Keratinocyte (primary cell): Measurements from ENCODE around the gene FGF8. TPM values are rescaled to one million over a fixed set of nuclear protein-coding genes. Genes with fewer than 3 reads are reported as not detected.

Source experiments
- DNase-seq: peaks from one replicate; pipeline ENCODE4 v3.0.0-alpha.2; 2011; ENCODE audit warnings: low read depth, missing footprints, low spot score
- FAIRE-seq: peaks from 2 replicates; lab custom pipeline; 2011; peaks lifted over from hg19 to GRCh38; lab: Jason Lieb, UNC
- H2AFZ ChIP-seq: 2 replicates; pipeline ENCODE4 v1.6.0; 2012; ENCODE audit warnings: low read length, control low read depth, inconsistent platforms; ENCODE audit not compliant: control insufficient read depth
- H3K27ac ChIP-seq: 2 replicates; pipeline ENCODE4 v1.5.1; 2011; ENCODE audit warnings: low read length; ENCODE audit not compliant: control insufficient read depth, insufficient read depth
- H3K27me3 ChIP-seq: 3 replicates; pipeline ENCODE4 v1.6.0; 2011; ENCODE audit warnings: low read length; ENCODE audit not compliant: control insufficient read depth, insufficient read depth; ENCODE audit errors: extremely low read depth
- H3K36me3 ChIP-seq, 2 experiments: 2 replicates in 1 of 2; 3 replicates in 1 of 2; pipeline ENCODE4 v1.5.1; 2011; ENCODE audit warnings: low read length in 2 of 2, mild to moderate bottlenecking in 1 of 2; ENCODE audit not compliant: control insufficient read depth in 2 of 2, insufficient read depth in 2 of 2; ENCODE audit errors: extremely low read depth in 1 of 2
- H3K4me1 ChIP-seq: 3 replicates; pipeline ENCODE4 v1.5.1; 2011; ENCODE audit warnings: low read length; ENCODE audit not compliant: control insufficient read depth, insufficient read depth; ENCODE audit errors: extremely low read depth
- H3K4me2 ChIP-seq: 3 replicates; pipeline ENCODE4 v1.6.0; 2011; ENCODE audit warnings: low read depth, low read length; ENCODE audit not compliant: control insufficient read depth, insufficient read depth; ENCODE audit errors: extremely low read depth
- H3K4me3 ChIP-seq, 3 experiments: fragments of 200-600 bp in 1 of 3; sonication (generic) in 1 of 3; 2 replicates in 2 of 3; 3 replicates in 1 of 3; pipeline ENCODE4 v1.5.1; 2011 to 2016; ENCODE audit warnings: low read length in 3 of 3, mild to moderate bottlenecking in 3 of 3, control low read depth in 2 of 3, inconsistent platforms in 1 of 3, low read depth in 1 of 3, mixed read lengths in 1 of 3, mixed run types in 1 of 3, moderate library complexity in 1 of 3; ENCODE audit not compliant: control insufficient read depth in 2 of 3, insufficient read depth in 2 of 3; ENCODE audit errors: extremely low read depth in 1 of 3
- H3K79me2 ChIP-seq: 2 replicates; pipeline ENCODE4 v1.6.0; 2012; ENCODE audit warnings: low read length; ENCODE audit not compliant: control insufficient read depth, insufficient read depth
- H3K9ac ChIP-seq: 3 replicates; pipeline ENCODE4 v1.6.0; 2011; ENCODE audit warnings: low read length; ENCODE audit not compliant: control insufficient read depth, insufficient read depth; ENCODE audit errors: extremely low read depth
- H3K9me1 ChIP-seq: 3 replicates; pipeline ENCODE4 v1.6.0; 2011; ENCODE audit warnings: low read length; ENCODE audit not compliant: control insufficient read depth, insufficient read depth; ENCODE audit errors: extremely low read depth
- H3K9me3 ChIP-seq: 2 replicates; pipeline ENCODE4 v1.5.1; 2012; ENCODE audit warnings: low read depth, low read length; ENCODE audit not compliant: control insufficient read depth
- H4K20me1 ChIP-seq: 3 replicates; pipeline ENCODE4 v1.6.0; 2011; ENCODE audit warnings: low read length; ENCODE audit not compliant: control insufficient read depth, insufficient read depth; ENCODE audit errors: extremely low read depth
- EZH2 ChIP-seq: IDR thresholded peaks from one replicate; pipeline ENCODE4 v1.6.1; 2012; ENCODE audit warnings: inconsistent platforms, mild to moderate bottlenecking, low read length, moderate library complexity
- dilution Hi-C: fragments of 300-500 bp; cut with MboI; formaldehyde crosslinking; loops from one replicate; pipeline ENCODE4 v1.7.0; 2020; ENCODE audit warnings: low sequenced_read_pairs; ENCODE audit not compliant: extremely low pct_ligation_motif_present
- polyA plus RNA-seq, 5 experiments: library from polyadenylated mRNA; depleted of rRNA in 3 of 5; stranded (reverse) in 3 of 5; stranded (forward) in 1 of 5; unstranded in 1 of 5; fragments of >200 nt; gene quantifications; 1 replicate in 1 of 5; 2 replicates in 3 of 5; 3 replicates in 1 of 5; pipeline versions ENCODE4 v1.2.1 to v1.2.3, GENCODE V29; 2011 to 2012; ENCODE audit warnings: missing spikeins in 2 of 5, low read depth in 1 of 5, low replicate concordance in 1 of 5
- TF ChIP-seq, protein P1 (sequence below), 3 experiments: IDR thresholded peaks in 1 of 3; conservative IDR thresholded peaks in 1 of 3; optimal IDR thresholded peaks in 1 of 3; 2 replicates in 2 of 3; 3 replicates in 1 of 3; pipeline versions ENCODE3 to v1.5.1; 2011; ENCODE audit warnings: low read length in 3 of 3, mild to moderate bottlenecking in 3 of 3, moderate library complexity in 2 of 3, control low read depth in 1 of 3, inconsistent platforms in 1 of 3; ENCODE audit not compliant: insufficient read depth in 2 of 3; ENCODE audit errors: extremely low read depth in 1 of 3

FGF8 gene
- polyA plus RNA-seq, 1 donor (not counting 4 experiments of a cell fraction or from before 2014, with no cell fraction given): not detected

DNA sequence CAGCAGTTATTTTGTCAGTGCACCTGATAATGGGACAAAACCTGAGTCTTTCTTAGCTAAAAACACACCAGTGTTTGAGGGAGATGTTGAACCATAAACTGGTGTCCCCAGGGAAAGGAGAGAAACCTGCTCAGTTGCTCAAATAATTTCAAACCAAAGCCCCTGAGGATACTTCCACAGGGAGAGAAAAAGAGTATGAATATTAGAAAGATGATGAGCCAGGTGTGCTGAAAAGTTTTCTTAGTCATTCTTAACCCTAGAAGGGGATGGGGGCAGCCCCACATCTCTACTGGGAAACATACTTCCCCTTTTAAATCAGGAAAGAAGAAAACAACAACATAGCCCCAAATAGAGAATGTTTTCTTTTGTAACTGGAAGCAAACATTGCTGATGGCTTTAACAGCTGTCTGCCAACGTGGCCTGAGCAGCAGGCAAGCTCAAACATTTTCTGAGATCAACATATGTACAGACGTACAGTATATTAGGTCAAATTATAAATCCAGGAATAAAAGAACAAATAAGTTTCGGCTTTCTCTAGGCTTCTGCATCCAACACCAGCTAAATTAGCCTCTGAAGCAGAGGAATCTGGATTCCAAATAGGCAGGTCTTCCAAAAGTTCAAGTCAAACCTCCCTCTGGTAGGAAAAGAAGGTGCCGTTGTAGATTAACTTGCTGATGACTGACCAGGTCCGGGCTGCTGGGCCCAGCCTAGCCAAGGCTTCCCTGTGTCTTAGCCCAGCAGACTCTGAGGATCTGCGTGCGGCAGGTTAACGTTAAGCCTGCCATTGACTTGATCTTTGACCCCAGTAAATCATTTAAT is 50.4 kb downstream of the FGF8 start:
- H3K9me3 ChIP-seq: no peaks in the 10 kb centered on the region
- no peak overlapping the region for H3K9ac ChIP-seq
- no peak overlapping the region for H3K27ac ChIP-seq
- no peaks in the 10 kb centered on the region for H3K79me2 ChIP-seq
- H4K20me1 ChIP-seq: no peaks in the 10 kb centered on the region
- no peak for FAIRE-seq
- no peak for TF ChIP-seq EZH2
- TF ChIP-seq, protein P1, sequence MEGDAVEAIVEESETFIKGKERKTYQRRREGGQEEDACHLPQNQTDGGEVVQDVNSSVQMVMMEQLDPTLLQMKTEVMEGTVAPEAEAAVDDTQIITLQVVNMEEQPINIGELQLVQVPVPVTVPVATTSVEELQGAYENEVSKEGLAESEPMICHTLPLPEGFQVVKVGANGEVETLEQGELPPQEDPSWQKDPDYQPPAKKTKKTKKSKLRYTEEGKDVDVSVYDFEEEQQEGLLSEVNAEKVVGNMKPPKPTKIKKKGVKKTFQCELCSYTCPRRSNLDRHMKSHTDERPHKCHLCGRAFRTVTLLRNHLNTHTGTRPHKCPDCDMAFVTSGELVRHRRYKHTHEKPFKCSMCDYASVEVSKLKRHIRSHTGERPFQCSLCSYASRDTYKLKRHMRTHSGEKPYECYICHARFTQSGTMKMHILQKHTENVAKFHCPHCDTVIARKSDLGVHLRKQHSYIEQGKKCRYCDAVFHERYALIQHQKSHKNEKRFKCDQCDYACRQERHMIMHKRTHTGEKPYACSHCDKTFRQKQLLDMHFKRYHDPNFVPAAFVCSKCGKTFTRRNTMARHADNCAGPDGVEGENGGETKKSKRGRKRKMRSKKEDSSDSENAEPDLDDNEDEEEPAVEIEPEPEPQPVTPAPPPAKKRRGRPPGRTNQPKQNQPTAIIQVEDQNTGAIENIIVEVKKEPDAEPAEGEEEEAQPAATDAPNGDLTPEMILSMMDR (optimal IDR thresholded peaks at IDR 0.05 in 1 of 3, IDR thresholded peaks at IDR 0.05 in 1 of 3, conservative IDR thresholded peaks at IDR 0.05 in 1 of 3; ENCODE audit: extremely low read depth in 1 of 3, insufficient read depth in 2 of 3, low read length in 3 of 3): no peak
- no peaks in the 10 kb centered on the region for H3K9me1 ChIP-seq
- H3K36me3 ChIP-seq: no peaks in the 10 kb centered on the region
- dilution Hi-C loops: no loop called here
- no peaks in the 10 kb centered on the region for H3K4me1 ChIP-seq
- H3K4me2 ChIP-seq: no peak overlapping the region
- H3K27me3 ChIP-seq: peaks cover 3% of the 10 kb centered on the region
- H2AFZ ChIP-seq: no peak overlapping the region
- no peak for DNase-seq
- no peak overlapping the region for H3K4me3 ChIP-seq

DNA sequence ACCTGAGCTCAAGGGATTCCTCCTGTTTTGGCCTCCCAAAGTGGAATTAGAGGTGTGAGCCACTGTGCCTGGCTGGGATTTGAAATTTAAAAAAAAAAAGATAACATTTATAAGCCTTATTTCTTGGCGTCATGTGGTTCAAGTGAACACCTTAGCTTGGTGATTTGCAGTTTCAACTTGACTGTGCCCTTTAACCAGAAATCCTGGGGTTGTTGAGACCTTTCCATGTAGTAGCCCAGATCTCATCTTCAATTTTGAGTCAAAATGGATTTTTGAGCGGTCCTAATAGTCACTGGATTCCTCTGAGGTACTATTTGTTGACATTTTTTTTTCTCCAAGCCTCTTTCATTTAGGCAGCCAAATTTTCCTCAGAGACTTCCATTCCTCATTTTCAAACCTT is 51.5 kb downstream of the FGF8 start:
- Histone ChIP-seq H3K79me2 (no peaks in the 10 kb centered on the region), H3K4me1 (no peaks in the 10 kb centered on the region), H4K20me1 (no peaks in the 10 kb centered on the region), H3K27ac (no peak overlapping the region), H3K27me3 (peaks cover 3% of the 10 kb centered on the region), H2AFZ (no peak overlapping the region), H3K36me3 (no peaks in the 10 kb centered on the region), H3K9ac (no peak overlapping the region), H3K9me1 (no peaks in the 10 kb centered on the region), H3K9me3 (no peaks in the 10 kb centered on the region), H3K4me2 (no peak overlapping the region), H3K4me3 (no peak overlapping the region)
- no peak for DNase-seq
- dilution Hi-C loops: no loop called here
- TF ChIP-seq EZH2: no peak
- TF ChIP-seq, protein P1 (optimal IDR thresholded peaks at IDR 0.05 in 1 of 3, IDR thresholded peaks at IDR 0.05 in 1 of 3, conservative IDR thresholded peaks at IDR 0.05 in 1 of 3; ENCODE audit: extremely low read depth in 1 of 3, insufficient read depth in 2 of 3, low read length in 3 of 3): no peak
- no peak for FAIRE-seq
